ENCODE data around the gene TIMP3. TPM values are rescaled to one million over a fixed set of nuclear protein-coding genes. Genes with fewer than 3 reads are reported as not detected.

The TIMP3 gene
- total RNA-seq (2021): 3.3 to 4.0 TPM (median 4.0 TPM) in 3 replicates
- Bru-seq, nascent RNA: percentile 41 among the genes with signal in this experiment
- long read RNA-seq, experiment 1, full-length matches to known transcripts: 25 of 35 reads
- long read RNA-seq, experiment 1, partial matches to known transcripts: 1 of 35 reads
- long read RNA-seq, experiment 1, other reads (novel, unspliced or antisense): 9 of 35 reads
- long read RNA-seq, experiment 2, full-length matches to known transcripts: 6 of 13 reads
- long read RNA-seq, experiment 2, partial matches to known transcripts: 0 of 13 reads
- long read RNA-seq, experiment 2, other reads (novel, unspliced or antisense): 7 of 13 reads
- long read RNA-seq, experiment 3: 0 reads

GRCh38 chr22:32801537-32802236 is at the start of gene TIMP3:
TIMP3 (plus strand) TSS chr22:32801705; CDS start chr22:32802002, 297 bp downstream.
- H3K36me3 Mint-ChIP-seq: no peaks in the 10 kb centered on the region
- H3K4me3 Mint-ChIP-seq: peak within 1 kb of the TSS; percentile 72
- peaks cover 56% of the 10 kb centered on the region for H3K27me3 Mint-ChIP-seq (ENCODE audit: low read depth)
- ChIA-PET POLR2A (interaction anchor here (0.6 to 1.4 kb wide), 5 partner anchors 8 to 505 kb away, joined by 3 to 4 read pairs (median 3); no protein-coding TSS in a partner anchor), CTCF (interaction anchor here (0.8 to 3.0 kb wide), 3 partner anchors 9 to 408 kb away, joined by 3 to 10 read pairs (median 3); no protein-coding TSS in a partner anchor)
- H3K9me3 Mint-ChIP-seq: no peaks in the 10 kb centered on the region
- ATAC-seq: peak; percentile 91
- DNase-seq (ENCODE audit: low spot score): peak; percentile 87
- TF ChIP-seq NR3C1 (CRISPR knock-in tag; conservative IDR thresholded peaks at IDR 0.05; ENCODE audit: low read depth): no peak
- TF ChIP-seq CBFB (CRISPR knock-in tag; IDR thresholded peaks at IDR 0.05; ENCODE audit: low read depth): no peak
- no peak for TF ChIP-seq JAZF1 (CRISPR knock-in tag; IDR thresholded peaks at IDR 0.05)
- 0 out of 2 replicates have a peak, but pooled peaks have one; percentile 43 for TF ChIP-seq ETV6 (CRISPR knock-in tag; IDR thresholded peaks at IDR 0.05)
- no peak for TF ChIP-seq TP53 (CRISPR knock-in tag; IDR thresholded peaks at IDR 0.05)
- TF ChIP-seq ZNF317 (CRISPR knock-in tag; IDR thresholded peaks at IDR 0.05; ENCODE audit: borderline replicate concordance, low read depth): no peak
- peak; percentile 72; the same call in 1 of the 2 replicates for TF ChIP-seq ZNF416 (CRISPR knock-in tag; IDR thresholded peaks at IDR 0.05)
- TF ChIP-seq KAT7 (CRISPR knock-in tag; IDR thresholded peaks at IDR 0.05; ENCODE audit: borderline replicate concordance): 0 out of 2 replicates have a peak, but pooled peaks have one; percentile 45
- TF ChIP-seq NFE2L1 (CRISPR knock-in tag; IDR thresholded peaks at IDR 0.05): no peak
- peak; percentile 68 for TF ChIP-seq SP1 (CRISPR knock-in tag; conservative IDR thresholded peaks at IDR 0.05)
- TF ChIP-seq, protein P1, sequence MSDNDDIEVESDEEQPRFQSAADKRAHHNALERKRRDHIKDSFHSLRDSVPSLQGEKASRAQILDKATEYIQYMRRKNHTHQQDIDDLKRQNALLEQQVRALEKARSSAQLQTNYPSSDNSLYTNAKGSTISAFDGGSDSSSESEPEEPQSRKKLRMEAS (CRISPR knock-in tag; IDR thresholded peaks at IDR 0.05): 0 out of 2 replicates have a peak, but pooled peaks have one; percentile 25
- H3K4me1 Mint-ChIP-seq: peaks cover 46% of the 10 kb centered on the region
- no peak within 1 kb of the TSS for H3K27ac Mint-ChIP-seq

DNA sequence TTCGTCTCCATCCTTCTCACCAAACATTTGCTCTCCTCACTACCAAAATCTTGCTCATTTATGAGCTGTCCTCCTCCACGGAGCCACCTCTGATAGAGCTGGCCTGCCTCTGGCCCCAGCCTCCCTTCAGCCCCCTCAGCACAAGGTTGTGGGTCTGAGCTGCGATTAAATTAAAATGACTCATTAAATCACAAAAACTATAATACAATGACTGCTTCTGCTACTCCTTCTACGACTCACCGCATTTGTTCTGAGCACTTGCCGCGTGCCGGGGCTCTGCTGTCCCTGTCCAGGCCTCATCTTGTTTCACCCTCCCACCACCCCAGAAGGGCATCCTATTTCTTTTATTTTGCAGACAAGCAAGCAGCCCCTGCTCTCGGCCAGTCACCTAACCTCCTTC is 49.2 kb upstream of the TIMP3 start:
- no peaks in the 10 kb centered on the region for H3K4me1 Mint-ChIP-seq
- ChIA-PET POLR2A (no interaction called here), CTCF (interaction anchor here (1.8 kb wide), 1 partner anchor 44 kb away, joined by 5 read pairs; no protein-coding TSS in a partner anchor)
- peaks cover 9% of the 10 kb centered on the region for H3K9me3 Mint-ChIP-seq
- TF ChIP-seq USF2 (CRISPR knock-in tag; IDR thresholded peaks at IDR 0.05): no peak
- TF ChIP-seq ZNF396 (CRISPR knock-in tag; IDR thresholded peaks at IDR 0.05; ENCODE audit: borderline replicate concordance): no peak
- no peak for TF ChIP-seq ZBTB43 (CRISPR knock-in tag; IDR thresholded peaks at IDR 0.05)
- no peak for TF ChIP-seq SMAD4 (CRISPR knock-in tag; IDR thresholded peaks at IDR 0.05)
- H3K27ac Mint-ChIP-seq: no peak overlapping the region
- no peak overlapping the region for H3K4me3 Mint-ChIP-seq
- H3K27me3 Mint-ChIP-seq (ENCODE audit: low read depth): no peaks in the 10 kb centered on the region; the same call in 1 of the 2 replicates
- no peaks in the 10 kb centered on the region for H3K36me3 Mint-ChIP-seq
- no peak for DNase-seq (ENCODE audit: low spot score)
- ATAC-seq: no peak

DNA sequence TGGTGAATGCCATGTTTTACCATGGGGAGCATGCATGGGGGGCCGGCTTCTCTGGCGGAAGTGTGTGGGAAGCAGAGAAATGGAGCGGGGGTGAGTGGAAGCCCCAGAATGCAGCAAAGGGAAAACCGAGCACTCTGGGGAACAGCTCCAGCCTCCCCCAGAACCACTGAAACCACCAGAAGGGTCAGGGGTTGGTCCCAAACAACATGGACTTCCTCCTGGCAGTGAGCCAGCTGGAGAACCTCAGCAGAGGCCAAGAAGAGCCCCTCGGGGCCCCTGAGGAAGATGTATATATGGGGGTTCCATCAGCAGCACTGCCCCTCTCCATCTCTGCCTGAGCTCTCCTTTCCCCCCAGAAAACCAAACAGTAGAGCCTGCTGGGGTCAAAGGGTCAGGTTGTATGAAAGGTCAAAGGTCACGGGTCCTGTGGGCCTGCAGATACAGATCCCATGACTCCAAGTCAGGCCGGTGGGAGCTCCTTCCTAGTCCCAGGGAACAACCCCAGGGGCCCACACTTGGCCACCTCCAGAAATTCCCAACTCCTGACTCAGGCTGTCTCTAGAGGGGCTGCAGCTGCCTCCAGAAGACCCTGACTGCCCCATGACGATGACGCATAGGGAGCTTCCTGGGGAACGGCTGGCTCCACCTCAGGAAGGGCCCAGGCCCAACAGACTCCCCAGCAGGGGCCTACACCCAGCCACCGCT is 48.5 kb upstream of the TIMP3 start:
- Mint-ChIP-seq H3K27ac (no peak overlapping the region), H3K4me3 (no peak overlapping the region), H3K27me3 (ENCODE audit: low read depth) (no peaks in the 10 kb centered on the region; the same call in 1 of the 2 replicates), H3K36me3 (no peaks in the 10 kb centered on the region), H3K9me3 (peaks cover 9% of the 10 kb centered on the region), H3K4me1 (no peaks in the 10 kb centered on the region)
- DNase-seq (ENCODE audit: low spot score): no peak
- CTCF ChIA-PET: interaction anchor here (0.8 to 1.8 kb wide), 2 partner anchors 23 to 44 kb away, joined by 3 to 5 read pairs; no protein-coding TSS in a partner anchor
- ATAC-seq: no peak
- POLR2A ChIA-PET: no interaction called here
- TF ChIP-seq GRHL2 (CRISPR knock-in tag; IDR thresholded peaks at IDR 0.05; ENCODE audit: insufficient replicate concordance, severe bottlenecking) (no peak), ZNF396 (CRISPR knock-in tag; IDR thresholded peaks at IDR 0.05; ENCODE audit: borderline replicate concordance) (no peak), TEAD4 (CRISPR knock-in tag; IDR thresholded peaks at IDR 0.05) (no peak), SMAD4 (CRISPR knock-in tag; IDR thresholded peaks at IDR 0.05) (no peak), SMAD3 (CRISPR knock-in tag; IDR thresholded peaks at IDR 0.05; ENCODE audit: borderline replicate concordance) (no peak), ZBTB21 (CRISPR knock-in tag; IDR thresholded peaks at IDR 0.05; ENCODE audit: borderline replicate concordance) (no peak), IRF2 (CRISPR knock-in tag; IDR thresholded peaks at IDR 0.05; ENCODE audit: borderline replicate concordance, low read depth) (no peak), ZNF263 (CRISPR knock-in tag; IDR thresholded peaks at IDR 0.05; ENCODE audit: low read depth) (no peak), HMGA2 (CRISPR knock-in tag; IDR thresholded peaks at IDR 0.05) (no peak), RORB (CRISPR knock-in tag; IDR thresholded peaks at IDR 0.05) (no peak), JUN (CRISPR knock-in tag; IDR thresholded peaks at IDR 0.05) (no peak)
- TF ChIP-seq, protein P2, sequence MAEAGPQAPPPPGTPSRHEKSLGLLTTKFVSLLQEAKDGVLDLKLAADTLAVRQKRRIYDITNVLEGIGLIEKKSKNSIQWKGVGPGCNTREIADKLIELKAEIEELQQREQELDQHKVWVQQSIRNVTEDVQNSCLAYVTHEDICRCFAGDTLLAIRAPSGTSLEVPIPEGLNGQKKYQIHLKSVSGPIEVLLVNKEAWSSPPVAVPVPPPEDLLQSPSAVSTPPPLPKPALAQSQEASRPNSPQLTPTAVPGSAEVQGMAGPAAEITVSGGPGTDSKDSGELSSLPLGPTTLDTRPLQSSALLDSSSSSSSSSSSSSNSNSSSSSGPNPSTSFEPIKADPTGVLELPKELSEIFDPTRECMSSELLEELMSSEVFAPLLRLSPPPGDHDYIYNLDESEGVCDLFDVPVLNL (CRISPR knock-in tag; IDR thresholded peaks at IDR 0.05; ENCODE audit: borderline replicate concordance, low read depth): no peak
